Spleen (tissue), 11 donors: ENCODE results near the gene B9D1. TPM values are rescaled to one million over a fixed set of nuclear protein-coding genes. Genes with fewer than 3 reads are reported as not detected.

ENCODE experiments used
- DNase-seq: peaks from one replicate; pipeline ENCODE4 v3.0.0-alpha.2; 2020
- H3K27ac ChIP-seq, 8 donors: fragments of 200-600 bp; sonication (generic) in 7 of 8; 1 replicate in 4 of 8; 2 replicates in 4 of 8; pipeline versions ENCODE4 v1.5.0 to v1.8.0; 2016 to 2021; ENCODE audit warnings: inconsistent platforms in 4 of 8, mild to moderate bottlenecking in 4 of 8, moderate library complexity in 1 of 8
- H3K27me3 ChIP-seq, 7 donors: fragments of 200-600 bp; sonication (generic) in 6 of 7; replicated peaks in 1 of 7; 1 replicate in 4 of 7; 2 replicates in 3 of 7; pipeline versions ENCODE4 v1.5.0 to v1.8.0; 2016 to 2021; ENCODE audit warnings: inconsistent platforms in 3 of 7, mild to moderate bottlenecking in 1 of 7
- H3K36me3 ChIP-seq, 6 donors: fragments of 200-600 bp; sonication (generic) in 5 of 6; 1 replicate in 4 of 6; 2 replicates in 2 of 6; pipeline versions ENCODE4 v1.5.0 to v1.8.0; 2016 to 2021; ENCODE audit warnings: inconsistent platforms in 2 of 6
- H3K4me1 ChIP-seq, 6 donors: fragments of 200-600 bp; sonication (generic) in 5 of 6; 1 replicate in 3 of 6; 2 replicates in 3 of 6; pipeline versions ENCODE4 v1.5.0 to v1.8.0; 2016 to 2021; ENCODE audit warnings: inconsistent platforms in 3 of 6
- H3K4me3 ChIP-seq, 8 donors: fragments of 200-600 bp; sonication (generic) in 7 of 8; 1 replicate in 4 of 8; 2 replicates in 4 of 8; pipeline versions ENCODE4 v1.5.0 to v1.8.0; 2016 to 2021; ENCODE audit warnings: inconsistent platforms in 4 of 8, mild to moderate bottlenecking in 4 of 8, moderate library complexity in 2 of 8
- H3K9me3 ChIP-seq, 8 donors: fragments of 200-600 bp; sonication (generic) in 7 of 8; 1 replicate in 4 of 8; 2 replicates in 4 of 8; pipeline versions ENCODE4 v1.5.0 to v1.8.0; 2016 to 2021; ENCODE audit warnings: inconsistent platforms in 4 of 8
- POLR2A ChIP-seq, 3 donors: fragments of 450-650 bp; IDR thresholded peaks; one replicate each; pipeline ENCODE4 v1.5.1; 2017; ENCODE audit warnings: antibody characterized with exemption in 3 of 3, mild to moderate bottlenecking in 1 of 3
- POLR2AphosphoS5 ChIP-seq, 3 donors: sonication (generic); formaldehyde crosslinking; IDR thresholded peaks; one replicate each; pipeline ENCODE4 v1.5.1; 2017; ENCODE audit warnings: antibody characterized with exemption in 3 of 3
- WGBS, 5 donors: extraction: QIAGEN DNeasy Blood & Tissue Kit in 3 of 5; methylation state at CpG; one replicate each; pipeline versions ENCODE4 v1.1.5 to v1.1.7; 2013 to 2018; 5-methylcytosine and 5-hydroxymethylcytosine counted together
- intact Hi-C: fragments of 100-400 bp; cut with DNase I; formaldehyde crosslinking; loops from one replicate; pipeline ENCODE4 v1.15.0; 2023; ENCODE audit warnings: low total_unique reads
- polyA plus RNA-seq, 3 donors: library from polyadenylated mRNA; stranded (reverse); fragments of 200-250 nt; gene quantifications; one replicate each; pipeline ENCODE4 v1.2.1, GENCODE V29; 2013
- total RNA-seq, 7 donors: library from RNA; depleted of rRNA in 3 of 7; stranded (reverse); fragments of >200 nt in 3 of 7; fragmentation: NEBNext Ultra II Directional in 4 of 7; extraction: Animal tissue kit (Norgen Biotek cat#: 25700) in 4 of 7; gene quantifications; one replicate each; pipeline versions ENCODE4 v1.1.0 to v1.2.1, GENCODE V29; 2016 to 2021
- TF ChIP-seq, protein P1 (sequence below), 11 experiments: fragments of 200-600 bp in 7 of 11; fragments of 450-650 bp in 4 of 11; sonication (generic) in 4 of 11; IDR thresholded peaks in 8 of 11; conservative IDR thresholded peaks in 3 of 11; 1 replicate in 7 of 11; 2 replicates in 4 of 11; pipeline versions ENCODE4 v1.4.0 to v1.8.0; 2016 to 2021; ENCODE audit warnings: antibody characterized with exemption in 11 of 11, inconsistent platforms in 4 of 11, mild to moderate bottlenecking in 1 of 11
- donor health status: healthy with polysubstance abuse.
- donor health status: DM: no; HTN: no; CAD: no; lungs with moderate emphysema.
- donor health status: DM: no; HTN: no; CAD: no.
- donor health status: Bipolar disorder and iron deficiency.
- donor health status: healthy.
- donor health status: DM: no; HTN: no; CAD: no.
- donor health status: DM: yes; HTN: yes; CAD: no.

B9D1 gene
- total and polyA plus RNA-seq, 10 donors = 4.3 to 14.1 (median 7.3) TPM

DNA sequence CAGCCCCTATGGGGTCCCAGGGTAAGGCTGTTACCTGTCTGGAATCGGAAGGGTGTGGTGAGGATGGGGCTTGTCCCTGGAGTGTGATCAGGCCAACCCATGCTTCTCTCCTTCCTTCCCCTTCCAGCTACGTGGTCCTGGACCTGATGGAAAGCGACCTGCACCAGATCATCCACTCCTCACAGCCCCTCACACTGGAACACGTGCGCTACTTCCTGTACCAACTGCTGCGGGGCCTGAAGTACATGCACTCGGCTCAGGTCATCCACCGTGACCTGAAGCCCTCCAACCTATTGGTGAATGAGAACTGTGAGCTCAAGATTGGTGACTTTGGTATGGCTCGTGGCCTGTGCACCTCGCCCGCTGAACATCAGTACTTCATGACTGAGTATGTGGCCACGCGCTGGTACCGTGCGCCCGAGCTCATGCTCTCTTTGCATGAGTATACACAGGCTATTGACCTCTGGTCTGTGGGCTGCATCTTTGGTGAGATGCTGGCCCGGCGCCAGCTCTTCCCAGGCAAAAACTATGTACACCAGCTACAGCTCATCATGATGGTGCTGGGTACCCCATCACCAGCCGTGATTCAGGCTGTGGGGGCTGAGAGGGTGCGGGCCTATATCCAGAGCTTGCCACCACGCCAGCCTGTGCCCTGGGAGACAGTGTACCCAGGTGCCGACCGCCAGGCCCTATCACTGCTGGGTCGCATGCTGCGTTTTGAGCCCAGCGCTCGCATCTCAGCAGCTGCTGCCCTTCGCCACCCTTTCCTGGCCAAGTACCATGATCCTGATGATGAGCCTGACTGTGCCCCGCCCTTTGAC is 18.2 kb upstream of the B9D1 start:
- Histone ChIP-seq H3K36me3 (peaks cover 4 to 67% (median 50%) of the 10 kb centered on the region in 6 donors), H3K4me3 (no peak overlapping the region), H3K9me3 (no peaks in the 10 kb centered on the region), H3K4me1 (peaks cover 7 to 90% (median 51%) of the 10 kb centered on the region in 6 donors), H3K27ac (no peak overlapping the region), H3K27me3 (no peaks in the 10 kb centered on the region)
- 89 to 96% (median 93%) methylated on average over 21 to 29 of the region's 29 CpGs for WGBS, 5 donors
- intact Hi-C loops = no loop called here
- no peak for TF ChIP-seq POLR2A (IDR thresholded peaks at IDR 0.05)
- DNase-seq = peak; percentile 74

DNA sequence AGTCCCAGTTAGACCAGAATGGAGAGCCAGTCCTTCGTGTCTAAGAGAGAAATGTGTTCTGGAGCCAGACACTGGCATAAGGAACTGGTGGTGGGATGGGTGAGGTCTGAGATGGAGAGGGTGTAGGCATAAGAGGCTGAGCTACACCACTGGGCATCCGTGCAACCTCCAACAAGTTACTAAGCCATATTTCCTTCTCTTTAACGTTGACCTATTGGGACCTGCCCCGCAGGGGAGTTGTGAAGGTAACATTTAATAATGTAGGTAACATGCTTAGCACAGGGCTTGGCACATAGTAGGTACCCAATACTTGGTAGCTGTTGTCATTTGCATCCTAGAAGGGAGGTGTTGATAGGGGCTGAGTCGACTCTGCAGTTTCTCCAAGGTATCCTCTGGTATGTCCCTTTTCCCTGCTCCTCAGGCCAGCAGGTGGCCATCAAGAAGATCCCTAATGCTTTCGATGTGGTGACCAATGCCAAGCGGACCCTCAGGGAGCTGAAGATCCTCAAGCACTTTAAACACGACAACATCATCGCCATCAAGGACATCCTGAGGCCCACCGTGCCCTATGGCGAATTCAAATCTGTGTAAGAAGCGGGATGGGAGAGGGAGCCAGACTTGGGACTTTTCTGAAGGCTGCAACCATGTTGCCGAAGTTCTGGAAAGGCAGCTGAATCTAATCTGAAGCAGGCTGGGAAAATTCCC is 17.0 kb upstream of the B9D1 start:
- DNase-seq = no peak
- peak overlapping the region in 7 of 8 donors; percentile 33 to 98 (median 97) for H3K27ac ChIP-seq
- H3K9me3 ChIP-seq = no peaks in the 10 kb centered on the region
- H3K36me3 ChIP-seq = peaks cover 4 to 55% (median 47%) of the 10 kb centered on the region in 6 donors
- H3K4me1 ChIP-seq = peaks cover 7 to 79% (median 40%) of the 10 kb centered on the region in 6 donors
- H3K4me3 ChIP-seq = peak overlapping the region in 7 of 8 donors; percentile 79 to 93 (median 90)
- TF ChIP-seq POLR2AphosphoS5 (IDR thresholded peaks at IDR 0.05) (no peak), POLR2A (IDR thresholded peaks at IDR 0.05) (no peak)
- TF ChIP-seq, protein P1, sequence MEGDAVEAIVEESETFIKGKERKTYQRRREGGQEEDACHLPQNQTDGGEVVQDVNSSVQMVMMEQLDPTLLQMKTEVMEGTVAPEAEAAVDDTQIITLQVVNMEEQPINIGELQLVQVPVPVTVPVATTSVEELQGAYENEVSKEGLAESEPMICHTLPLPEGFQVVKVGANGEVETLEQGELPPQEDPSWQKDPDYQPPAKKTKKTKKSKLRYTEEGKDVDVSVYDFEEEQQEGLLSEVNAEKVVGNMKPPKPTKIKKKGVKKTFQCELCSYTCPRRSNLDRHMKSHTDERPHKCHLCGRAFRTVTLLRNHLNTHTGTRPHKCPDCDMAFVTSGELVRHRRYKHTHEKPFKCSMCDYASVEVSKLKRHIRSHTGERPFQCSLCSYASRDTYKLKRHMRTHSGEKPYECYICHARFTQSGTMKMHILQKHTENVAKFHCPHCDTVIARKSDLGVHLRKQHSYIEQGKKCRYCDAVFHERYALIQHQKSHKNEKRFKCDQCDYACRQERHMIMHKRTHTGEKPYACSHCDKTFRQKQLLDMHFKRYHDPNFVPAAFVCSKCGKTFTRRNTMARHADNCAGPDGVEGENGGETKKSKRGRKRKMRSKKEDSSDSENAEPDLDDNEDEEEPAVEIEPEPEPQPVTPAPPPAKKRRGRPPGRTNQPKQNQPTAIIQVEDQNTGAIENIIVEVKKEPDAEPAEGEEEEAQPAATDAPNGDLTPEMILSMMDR (IDR thresholded peaks at IDR 0.05 in 8 of 11, conservative IDR thresholded peaks at IDR 0.05 in 3 of 11) = no peak
- 81 to 88% (median 82%) methylated on average over 12 to 13 of the region's 13 CpGs for WGBS, 5 donors
- no peaks in the 10 kb centered on the region for H3K27me3 ChIP-seq
- intact Hi-C loops = no loop called here

DNA sequence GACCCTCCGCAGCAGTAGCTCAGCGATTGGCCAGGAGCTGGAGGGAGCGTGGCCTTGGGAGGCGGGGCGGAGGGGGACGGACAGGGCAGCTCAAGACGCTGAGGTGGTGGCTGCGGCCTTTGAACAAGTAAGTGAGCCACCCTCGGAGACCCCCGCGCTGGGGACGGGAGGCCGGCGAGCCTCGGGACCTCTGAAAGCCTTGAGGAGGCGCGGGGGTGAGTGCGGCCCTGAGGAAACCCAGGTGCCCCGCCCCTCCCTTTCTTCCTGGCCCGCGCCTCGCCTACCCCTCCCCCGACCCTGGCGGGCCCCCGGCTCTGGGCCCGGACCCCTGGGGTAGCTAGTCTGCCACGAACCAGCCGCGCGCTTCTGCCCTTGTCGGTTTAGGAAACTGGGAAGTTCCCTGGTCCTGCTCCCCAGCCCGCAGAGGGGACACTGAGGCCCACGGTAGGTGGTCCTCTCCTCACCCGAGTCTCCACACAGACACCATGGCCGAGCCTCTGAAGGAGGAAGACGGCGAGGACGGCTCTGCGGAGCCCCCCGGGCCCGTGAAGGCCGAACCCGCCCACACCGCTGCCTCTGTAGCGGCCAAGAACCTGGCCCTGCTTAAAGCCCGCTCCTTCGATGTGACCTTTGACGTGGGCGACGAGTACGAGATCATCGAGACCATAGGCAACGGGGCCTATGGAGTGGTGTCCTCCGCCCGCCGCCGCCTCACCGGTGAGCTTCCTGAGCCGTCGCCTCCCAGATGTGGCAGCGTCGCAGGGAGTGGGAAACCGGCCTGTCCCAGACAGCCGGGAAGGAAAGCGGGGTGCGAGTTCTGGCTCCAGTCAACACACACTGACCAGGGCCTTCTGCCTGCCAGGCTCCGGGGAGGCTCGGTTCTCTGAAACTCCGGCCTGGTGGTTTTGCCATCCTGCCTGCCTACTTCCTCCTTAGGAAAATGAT is 16.2 kb upstream of the B9D1 start, which contains the start of gene MAPK7:
TSS of gene MAPK7 (plus strand) at position 83 of the 945 bp plus-strand sequence. CDS start at position 486, 403 bp downstream.
- no peaks in the 10 kb centered on the region for H3K9me3 ChIP-seq
- peaks cover 7 to 74% (median 34%) of the 10 kb centered on the region in 6 donors for H3K4me1 ChIP-seq
- TF ChIP-seq POLR2AphosphoS5 (IDR thresholded peaks at IDR 0.05) = no peak
- TF ChIP-seq, protein P1 (IDR thresholded peaks at IDR 0.05 in 8 of 11, conservative IDR thresholded peaks at IDR 0.05 in 3 of 11) = peak in 1 of 11 experiments; percentile 4
- H3K36me3 ChIP-seq = peaks cover 4 to 47% (median 39%) of the 10 kb centered on the region in 6 donors
- peak within 1 kb of the TSS; percentile 96 to 98 (median 98) for H3K27ac ChIP-seq
- no peak for DNase-seq
- H3K27me3 ChIP-seq = no peaks in the 10 kb centered on the region
- intact Hi-C loops = no loop called here
- H3K4me3 ChIP-seq = peak within 1 kb of the TSS; percentile 71 to 93 (median 88)
- 5 to 23% (median 18%) methylated on average over 28 to 69 of the region's 69 CpGs for WGBS, 5 donors
